Measurements from ENCODE around the gene SUGCT.

Gene SUGCT

GRCh38 chr7:40804477-40805215 is 669.8 kb downstream of the SUGCT start:
- DNase-seq, result no peak

- no peak for DNase-seq
These were observed 670.6 kb downstream of the SUGCT start for GRCh38 chr7:40805361-40805760.

- DNase-seq, result no peak
These were observed 673.7 kb downstream of the SUGCT start for GRCh38 chr7:40808378-40808942.

GRCh38 chr7:40810274-40810673 is 675.5 kb downstream of the SUGCT start:
- no peak for DNase-seq

GRCh38 chr7:40811666-40812065 is 676.9 kb downstream of the SUGCT start:
- no peak for DNase-seq

- no peak for DNase-seq
These were observed 680.2 kb downstream of the SUGCT start for GRCh38 chr7:40815022-40815421.

GRCh38 chr7:40815512-40815911 is 680.7 kb downstream of the SUGCT start:
- no peak for DNase-seq

- DNase-seq, result no peak
These were observed 688.1 kb downstream of the SUGCT start for GRCh38 chr7:40822861-40823260.

- no peak for DNase-seq
These were observed 689.7 kb downstream of the SUGCT start for GRCh38 chr7:40824461-40824860.

- DNase-seq, result no peak
These were observed 691.8 kb downstream of the SUGCT start for GRCh38 chr7:40826411-40827221.

- no peak for DNase-seq
These were observed 692.6 kb downstream of the SUGCT start for GRCh38 chr7:40827222-40828085.

GRCh38 chr7:40828686-40829600 is 694.1 kb downstream of the SUGCT start:
- DNase-seq, result no peak

GRCh38 chr7:40833191-40833887 is 698.5 kb downstream of the SUGCT start:
- DNase-seq, result no peak

- no peak for DNase-seq
These were observed 699.1 kb downstream of the SUGCT start for GRCh38 chr7:40833888-40834234.

- DNase-seq, result no peak
These were observed 701.4 kb downstream of the SUGCT start for GRCh38 chr7:40836218-40836617.

GRCh38 chr7:40839881-40840280 is 705.1 kb downstream of the SUGCT start:
- DNase-seq, result no peak

- DNase-seq, result no peak
These were observed 706.2 kb downstream of the SUGCT start for GRCh38 chr7:40840990-40841389.

GRCh38 chr7:40842641-40843040 is 707.8 kb downstream of the SUGCT start:
- no peak for DNase-seq

- DNase-seq, result no peak
These were observed 708.7 kb downstream of the SUGCT start for GRCh38 chr7:40843338-40843985.

- DNase-seq, result no peak
These were observed 711.1 kb downstream of the SUGCT start for GRCh38 chr7:40845943-40846342.

- DNase-seq, result no peak
These were observed 713.1 kb downstream of the SUGCT start for GRCh38 chr7:40847921-40848320.
